Measurements from ENCODE around the gene CLDN16. TPM values are rescaled to one million over a fixed set of nuclear protein-coding genes. Genes with fewer than 3 reads are reported as not detected.

The CLDN16 gene
- total RNA-seq, 1 donor from 2014 or later: 3.2 TPM

DNA sequence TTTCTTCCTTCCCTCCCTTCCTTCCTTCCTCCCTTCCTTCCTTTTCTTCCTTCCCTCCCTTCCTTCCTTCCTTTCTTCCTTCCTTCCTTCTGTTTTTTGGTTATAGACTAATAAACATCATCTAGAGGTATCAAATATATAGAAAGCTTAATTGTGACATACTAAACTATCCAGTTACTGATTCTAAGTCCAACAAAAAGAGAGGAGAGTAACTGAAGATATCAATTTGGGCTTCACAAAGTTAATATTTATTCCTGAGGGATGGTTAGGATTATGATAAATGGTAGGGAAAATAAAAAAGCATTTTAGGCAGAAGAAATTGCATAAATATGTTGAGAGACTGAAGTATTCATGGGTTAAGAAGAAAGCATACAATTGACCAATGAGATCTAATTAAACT is 7.8 kb upstream of the CLDN16 start:
- DNase-seq (ENCODE audit: low spot score): no peak

- DNase-seq (ENCODE audit: low spot score): no peak
These were observed 6.5 kb upstream of the CLDN16 start for GRCh38 chr3:190381441-190381840.

DNA sequence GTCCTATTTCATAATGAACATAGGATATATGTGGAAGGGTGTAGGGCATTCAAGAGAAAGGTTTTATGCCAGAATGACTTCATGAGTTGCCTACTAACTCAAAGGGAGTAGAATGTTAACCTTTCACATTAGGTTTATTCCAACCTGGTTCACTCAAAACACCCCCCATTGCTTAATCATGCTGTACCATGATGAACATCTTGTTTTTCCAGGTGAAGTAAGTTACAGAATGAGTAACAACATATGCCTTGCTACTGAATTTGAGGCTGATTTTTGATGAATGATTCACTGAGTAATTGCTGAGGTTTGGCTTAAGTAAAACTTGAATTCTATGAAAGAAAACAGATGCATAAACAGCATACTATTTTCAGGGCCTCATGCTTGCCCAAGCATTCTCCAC is 5.9 kb upstream of the CLDN16 start:
- DNase-seq (ENCODE audit: low spot score): no peak

DNA sequence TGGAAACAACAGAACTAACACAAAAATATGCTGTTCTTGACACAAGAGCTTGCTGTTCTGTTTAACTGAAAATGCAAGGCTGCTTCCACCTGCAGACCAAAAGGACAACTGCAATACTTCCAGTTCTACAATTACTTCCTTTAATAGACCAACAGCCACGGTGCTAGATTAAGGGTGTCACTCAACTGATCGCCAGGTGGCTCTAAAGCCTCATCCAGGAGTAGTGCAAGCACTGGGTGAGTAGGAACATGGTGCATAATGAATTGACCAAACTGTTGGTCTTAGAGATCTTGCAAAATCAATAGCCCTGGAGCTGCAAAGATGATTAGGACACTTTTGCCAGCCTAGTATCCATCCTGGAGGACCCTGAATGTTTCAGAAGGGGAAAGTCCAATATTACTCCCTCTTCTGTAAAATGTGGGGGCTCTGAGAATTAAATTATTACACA is 3.6 kb upstream of the CLDN16 start:
- peak; percentile 82 for DNase-seq (ENCODE audit: low spot score)

DNA sequence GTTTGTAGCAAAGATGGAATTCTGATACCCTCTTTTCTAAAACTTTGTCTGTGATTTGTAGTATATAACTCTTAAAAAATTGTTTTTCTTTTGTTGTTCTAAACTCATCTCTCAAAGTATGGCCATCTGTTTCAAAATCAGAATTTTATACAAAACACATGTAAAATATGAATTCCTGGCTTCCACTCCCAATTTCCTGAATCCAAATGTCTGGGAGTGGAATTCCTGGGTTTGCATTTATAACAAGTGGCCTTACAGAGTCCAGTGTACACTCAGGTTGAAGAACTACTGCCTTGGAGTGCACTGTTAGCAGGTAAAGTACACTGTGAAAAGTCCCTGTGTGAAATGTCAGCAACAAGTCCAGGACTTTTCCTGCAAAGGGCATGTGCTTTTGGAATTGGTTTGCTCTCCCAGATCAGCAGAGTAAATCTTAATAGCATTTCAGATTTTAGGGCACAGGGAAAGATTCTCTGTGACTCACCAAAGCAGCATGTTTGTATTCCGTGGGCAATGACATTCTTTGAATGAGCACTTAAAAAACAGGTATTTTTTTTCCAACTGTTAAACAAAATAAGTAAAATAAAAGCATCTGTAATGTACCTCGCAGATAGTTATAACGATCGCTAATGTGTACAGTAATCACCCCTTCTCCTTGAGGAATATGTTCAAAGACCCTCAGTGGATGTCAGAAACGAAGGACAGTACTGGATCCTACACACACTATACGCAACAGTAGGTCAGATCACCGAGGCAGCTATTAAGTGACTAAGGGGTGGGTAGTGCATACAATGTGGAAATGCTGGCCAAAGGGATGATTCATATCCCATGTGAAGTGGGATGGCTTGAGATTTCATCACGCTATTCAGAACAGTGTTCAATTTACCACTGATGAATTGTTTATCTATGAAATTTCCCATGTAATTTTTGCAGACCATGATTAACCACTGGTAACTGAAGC is 2.0 kb upstream of the CLDN16 start:
- DNase-seq (ENCODE audit: low spot score): no peak

- no peak for DNase-seq (ENCODE audit: low spot score)
These were observed 740 bp downstream of the CLDN16 start for GRCh38 chr3:190388703-190389102.

DNA sequence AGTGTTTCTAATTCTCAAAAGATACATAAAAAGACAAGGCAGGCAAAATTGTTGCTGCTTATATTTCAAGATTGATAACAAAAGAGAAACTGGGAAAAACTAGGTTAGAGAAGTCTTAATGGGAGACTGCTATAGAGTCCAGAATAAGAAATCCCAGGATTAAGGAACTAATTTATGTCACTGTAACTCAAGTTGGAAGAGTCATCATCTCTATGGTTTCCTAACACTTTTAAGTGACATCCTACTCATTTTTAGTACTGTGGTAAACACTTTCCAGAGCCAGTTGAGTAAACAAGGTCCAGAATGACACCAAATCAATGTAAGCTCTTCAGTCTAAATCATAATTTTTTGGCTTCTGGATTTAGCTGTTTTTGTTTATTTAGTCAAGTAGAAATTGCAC is 8.0 kb downstream of the CLDN16 start:
- no peak for DNase-seq (ENCODE audit: low spot score)

- DNase-seq (ENCODE audit: low spot score): no peak
These were observed 9.9 kb downstream of the CLDN16 start for GRCh38 chr3:190397889-190398288.

GRCh38 chr3:190399677-190400076 is 11.7 kb downstream of the CLDN16 start:
- no peak for DNase-seq (ENCODE audit: low spot score)

DNA sequence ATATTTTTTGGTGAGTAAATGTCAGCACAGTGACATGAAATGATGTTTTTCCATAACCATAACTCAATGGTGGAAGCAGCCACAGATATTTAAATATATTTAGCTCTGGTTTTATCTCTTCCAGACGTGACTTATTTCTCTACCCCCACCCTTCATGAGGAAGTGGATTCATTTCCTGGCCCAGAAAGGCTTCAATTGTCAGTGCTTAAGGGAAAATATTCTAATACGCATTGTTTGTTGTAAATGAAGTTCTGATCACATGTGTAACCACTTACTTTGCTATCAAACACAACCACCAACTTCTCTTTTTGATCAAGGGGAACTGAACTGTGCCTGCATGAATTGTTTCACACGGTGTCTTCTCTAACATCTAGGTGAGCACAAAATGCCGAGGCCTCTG is 14.0 kb downstream of the CLDN16 start:
- DNase-seq (ENCODE audit: low spot score): no peak

- DNase-seq (ENCODE audit: low spot score): no peak
These were observed 16.8 kb downstream of the CLDN16 start for GRCh38 chr3:190404715-190405114.

DNA sequence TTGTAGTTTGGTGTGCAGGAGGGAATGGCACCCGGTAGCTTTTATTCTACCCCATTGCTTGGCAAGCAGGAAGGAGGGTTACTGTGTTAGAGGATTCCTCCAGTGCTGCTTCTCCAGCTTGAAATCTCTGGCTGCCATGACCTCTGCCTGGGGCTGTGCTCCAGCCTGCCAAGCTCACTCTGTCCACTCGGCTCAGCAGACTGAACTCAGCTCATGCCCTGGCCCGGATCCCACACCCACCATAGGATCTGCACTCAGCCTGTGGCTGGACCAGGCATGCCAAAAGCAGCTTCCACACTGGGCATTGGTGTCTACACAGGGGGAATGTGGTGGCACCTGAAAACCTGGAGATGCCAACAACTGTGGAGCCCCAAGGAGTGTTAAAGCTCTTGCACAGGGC is 26.3 kb downstream of the CLDN16 start:
- no peak for DNase-seq (ENCODE audit: low spot score)

GRCh38 chr3:190424108-190424477 is 36.1 kb downstream of the CLDN16 start:
- no peak for DNase-seq (ENCODE audit: low spot score)

- DNase-seq (ENCODE audit: low spot score): peak; percentile 46
These were observed 36.8 kb downstream of the CLDN16 start for GRCh38 chr3:190424478-190425439.

DNA sequence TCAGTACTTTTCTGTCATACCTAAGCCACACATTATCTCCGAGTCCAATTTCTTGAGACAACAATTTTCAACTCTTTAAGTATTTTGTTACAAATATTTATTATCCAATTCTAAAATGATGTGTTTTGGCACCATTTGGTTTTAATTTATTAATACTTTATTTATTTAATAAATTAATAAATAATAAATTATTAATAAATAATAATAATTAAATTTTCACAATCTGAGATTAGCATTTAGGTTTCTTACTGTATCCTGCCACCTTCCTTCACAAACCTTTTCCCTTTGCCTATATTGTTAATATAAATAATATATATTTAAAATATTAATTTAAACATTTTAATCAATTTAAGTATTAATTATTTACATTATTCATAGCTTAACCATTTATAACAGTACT is 37.9 kb downstream of the CLDN16 start:
- DNase-seq (ENCODE audit: low spot score): no peak

GRCh38 chr3:190426806-190427507 is 39.0 kb downstream of the CLDN16 start:
- no peak for DNase-seq (ENCODE audit: low spot score)

GRCh38 chr3:190429681-190430080 is 41.7 kb downstream of the CLDN16 start:
- no peak for DNase-seq (ENCODE audit: low spot score)

DNA sequence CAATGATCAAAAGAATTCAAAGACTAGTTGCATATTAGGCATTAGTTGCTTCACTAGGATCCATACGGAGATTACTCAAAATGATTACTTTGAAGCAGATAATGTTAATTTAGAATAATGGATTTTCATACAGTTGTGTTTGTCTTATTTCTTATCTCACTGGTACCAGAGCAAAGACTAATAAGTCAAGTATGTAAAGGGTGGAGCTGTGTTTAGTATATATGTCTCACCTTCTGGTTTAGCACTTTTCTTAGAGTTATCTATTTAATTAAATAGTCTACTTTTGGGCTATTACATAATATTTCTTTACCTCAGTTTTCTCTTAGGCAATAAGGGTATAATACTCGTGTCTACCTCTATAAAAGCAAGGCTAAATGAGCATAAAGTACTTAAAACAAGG is 42.9 kb downstream of the CLDN16 start:
- no peak for DNase-seq (ENCODE audit: low spot score)

DNA sequence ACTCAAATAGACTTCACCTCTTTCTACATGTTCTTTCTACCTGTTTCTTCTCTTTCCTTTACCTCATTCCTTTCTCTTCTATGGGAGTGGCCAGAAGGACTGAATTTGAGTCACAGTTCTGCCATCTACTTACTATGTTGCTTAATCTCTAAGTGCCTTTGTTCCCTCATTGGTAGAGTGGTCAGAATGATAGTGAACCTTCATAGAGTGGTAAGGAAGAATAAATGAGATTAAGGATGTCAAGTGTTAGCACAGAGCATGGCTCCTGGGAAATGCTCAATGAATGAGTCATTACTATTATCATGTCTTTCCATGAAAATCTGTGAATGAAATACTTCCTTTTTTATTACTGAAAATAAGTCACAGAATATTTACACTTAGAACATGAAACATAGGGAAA is 44.3 kb downstream of the CLDN16 start:
- DNase-seq (ENCODE audit: low spot score): no peak

- DNase-seq (ENCODE audit: low spot score): no peak
These were observed 45.7 kb downstream of the CLDN16 start for GRCh38 chr3:190433626-190434025.

- DNase-seq (ENCODE audit: low spot score): no peak
These were observed 47.7 kb downstream of the CLDN16 start for GRCh38 chr3:190435618-190436017.

GRCh38 chr3:190436331-190436730 is 48.4 kb downstream of the CLDN16 start:
- no peak for DNase-seq (ENCODE audit: low spot score)
